GM18526 (cell line): ENCODE measurements around the gene PFKFB3.

Experiments
- POLR2A ChIP-seq: IDR thresholded peaks from 3 replicates; pipeline ENCODE4 v1.6.1; 2011; ENCODE audit not compliant: insufficient read length; ENCODE audit errors: extremely low read depth

The PFKFB3 gene

GRCh38 chr10:6236349-6237198 lies 33.8 kb downstream of the PFKFB3 start:
- no peak for TF ChIP-seq POLR2A

GRCh38 chr10:6237199-6237530 lies 34.4 kb downstream of the PFKFB3 start:
- no peak for TF ChIP-seq POLR2A

GRCh38 chr10:6239213-6239991 lies 36.7 kb downstream of the PFKFB3 start:
- TF ChIP-seq POLR2A = no peak

- TF ChIP-seq POLR2A = no peak
Observed at GRCh38 chr10:6240254-6240653, 37.5 kb downstream of the PFKFB3 start.

GRCh38 chr10:6242089-6242488 lies 39.4 kb downstream of the PFKFB3 start:
- no peak for TF ChIP-seq POLR2A

GRCh38 chr10:6244510-6244909 lies 41.8 kb downstream of the PFKFB3 start:
- no peak for TF ChIP-seq POLR2A

- TF ChIP-seq POLR2A = no peak
Observed at GRCh38 chr10:6247041-6247712, 44.4 kb downstream of the PFKFB3 start.

GRCh38 chr10:6249698-6250097 lies 47.0 kb downstream of the PFKFB3 start:
- no peak for TF ChIP-seq POLR2A

GRCh38 chr10:6250745-6251144 lies 48.0 kb downstream of the PFKFB3 start:
- no peak for TF ChIP-seq POLR2A

- TF ChIP-seq POLR2A = no peak
Observed at GRCh38 chr10:6254201-6254600, 51.5 kb downstream of the PFKFB3 start.

GRCh38 chr10:6255548-6256061 lies 52.9 kb downstream of the PFKFB3 start:
- no peak for TF ChIP-seq POLR2A

GRCh38 chr10:6256439-6256838 lies 53.7 kb downstream of the PFKFB3 start:
- TF ChIP-seq POLR2A = no peak

GRCh38 chr10:6259153-6259552 lies 56.4 kb downstream of the PFKFB3 start:
- no peak for TF ChIP-seq POLR2A

- TF ChIP-seq POLR2A = no peak
Observed at GRCh38 chr10:6260843-6261242, 58.1 kb downstream of the PFKFB3 start.

- no peak for TF ChIP-seq POLR2A
Observed at GRCh38 chr10:6267941-6268340, 65.2 kb downstream of the PFKFB3 start.

- no peak for TF ChIP-seq POLR2A
Observed at GRCh38 chr10:6269432-6269831, 66.7 kb downstream of the PFKFB3 start.
